SK-N-SH (cell line): Measurements from ENCODE around the gene ITGB6. TPM values are rescaled to one million over a fixed set of nuclear protein-coding genes. Genes with fewer than 3 reads are reported as not detected.

Experiments used
- CTCF ChIA-PET: fragments of 300-600, 350-600 bp; formaldehyde crosslinking; extraction: SDS; loops from one replicate; lab custom pipeline; 2021; lab: Yijun Ruan, JAX
- POLR2A ChIA-PET: fragments of 350-600 bp; sonication (Branson Sonifier 250); formaldehyde crosslinking; extraction: SDS; loops from one replicate; lab custom pipeline; 2020; ENCODE audit warnings: antibody characterized with exemption, inconsistent platforms; lab: Yijun Ruan, JAX
- DNase-seq: peaks from one replicate; pipeline ENCODE4 v3.0.0; 2012
- H2AFZ ChIP-seq: fragments of 200-600 bp; sonication (generic); 2 replicates; pipeline ENCODE4 v1.8.1; 2016; ENCODE audit warnings: antibody characterized with exemption, mild to moderate bottlenecking, low read depth
- H3F3A ChIP-seq: fragments of 200-600 bp; sonication (generic); replicated peaks from 2 replicates; pipeline ENCODE3; 2016; ENCODE audit warnings: antibody characterized with exemption, mild to moderate bottlenecking; ENCODE audit not compliant: insufficient read depth
- H3K27ac ChIP-seq, 2 experiments: fragments of 200-500 bp in 1 of 2; fragments of 200-600 bp in 1 of 2; sonication (Bioruptor generic) in 1 of 2; sonication (generic), shearing (Covaris generic) in 1 of 2; 2 replicates each; pipeline versions ENCODE4 v1.5.1 to v1.6.1; 2014 to 2016; ENCODE audit warnings: low read depth in 2 of 2, inconsistent platforms in 1 of 2, low read length in 1 of 2, mild to moderate bottlenecking in 1 of 2, mixed read lengths in 1 of 2
- H3K27me3 ChIP-seq: fragments of 200-600 bp; sonication (generic), shearing (Covaris generic); 2 replicates; pipeline ENCODE4 v1.6.1; 2016; ENCODE audit warnings: mixed run types; ENCODE audit not compliant: insufficient read depth
- H3K36me3 ChIP-seq, 2 experiments: fragments of 200-500 bp in 1 of 2; fragments of 200-600 bp in 1 of 2; sonication (Bioruptor generic) in 1 of 2; sonication (generic) in 1 of 2; replicated peaks in 1 of 2; 2 replicates each; pipeline versions ENCODE3 to v1.5.1; 2014 to 2016; ENCODE audit warnings: low read length in 1 of 2, mild to moderate bottlenecking in 1 of 2; ENCODE audit not compliant: insufficient read depth in 2 of 2, control insufficient read depth in 1 of 2
- H3K4me1 ChIP-seq, 2 experiments: fragments of 200-500 bp in 1 of 2; fragments of 200-600 bp in 1 of 2; sonication (Bioruptor generic) in 1 of 2; sonication (generic), shearing (Covaris generic) in 1 of 2; 2 replicates each; pipeline versions ENCODE4 v1.5.1 to v1.6.1; 2014 to 2016; ENCODE audit warnings: low read depth in 1 of 2, low read length in 1 of 2, mixed run types in 1 of 2; ENCODE audit not compliant: insufficient read depth in 2 of 2, control insufficient read depth in 1 of 2
- H3K4me2 ChIP-seq: fragments of 200-600 bp; sonication (generic), shearing (Covaris generic); 2 replicates; pipeline ENCODE4 v1.6.1; 2017; ENCODE audit warnings: mixed run types
- H3K4me3 ChIP-seq, 2 experiments: fragments of 200-500 bp in 1 of 2; fragments of 200-600 bp in 1 of 2; sonication (Bioruptor generic) in 1 of 2; sonication (generic), shearing (Covaris generic) in 1 of 2; 2 replicates each; pipeline versions ENCODE4 v1.5.1 to v1.8.1; 2014 to 2016; ENCODE audit warnings: low read depth in 2 of 2, inconsistent platforms in 1 of 2, low read length in 1 of 2, mild to moderate bottlenecking in 1 of 2, mixed read lengths in 1 of 2, moderate library complexity in 1 of 2
- H3K79me2 ChIP-seq: fragments of 200-600 bp; sonication (generic); 2 replicates; pipeline ENCODE4 v1.8.1; 2017; ENCODE audit warnings: mild to moderate bottlenecking; ENCODE audit not compliant: insufficient read depth
- H3K9ac ChIP-seq: fragments of 200-600 bp; sonication (generic); 2 replicates; pipeline ENCODE4 v1.6.1; 2017; ENCODE audit warnings: mixed run types
- H3K9me2 ChIP-seq: fragments of 200-600 bp; sonication (generic); 2 replicates; pipeline ENCODE4 v1.6.1; 2017; ENCODE audit warnings: mixed run types
- H3K9me3 ChIP-seq: fragments of 200-600 bp; sonication (generic); 2 replicates; pipeline ENCODE4 v1.6.1; 2017; ENCODE audit warnings: mixed run types, mild to moderate bottlenecking, moderate library complexity
- H4K20me1 ChIP-seq: fragments of 200-600 bp; sonication (generic); 2 replicates; pipeline ENCODE4 v1.6.1; 2017; ENCODE audit warnings: mild to moderate bottlenecking, mixed run types; ENCODE audit not compliant: insufficient read depth
- CHD2 ChIP-seq: fragments of 150-350 bp; IDR thresholded peaks from 2 replicates; pipeline ENCODE4 v1.6.1; 2018; ENCODE audit warnings: low read length; ENCODE audit not compliant: partially characterized antibody
- ELF1 ChIP-seq: IDR thresholded peaks from 2 replicates; pipeline ENCODE4 v1.4.0; 2012
- EP300 ChIP-seq, 2 experiments: IDR thresholded peaks; 2 replicates each; pipeline versions ENCODE4 v1.4.0 to v1.6.1; 2012; ENCODE audit warnings: borderline replicate concordance in 1 of 2, low read depth in 1 of 2, low read length in 1 of 2
- FOSL2 ChIP-seq: IDR thresholded peaks from 2 replicates; pipeline ENCODE4 v1.4.0; 2012; ENCODE audit warnings: low read depth, mild to moderate bottlenecking, moderate library complexity, borderline replicate concordance
- FOXJ3 ChIP-seq: sonication (generic); formaldehyde crosslinking; IDR thresholded peaks from 2 replicates; pipeline ENCODE4 v1.5.1; 2020; ENCODE audit warnings: mild to moderate bottlenecking, missing genetic modification reagents
- GABPA ChIP-seq: IDR thresholded peaks from 2 replicates; pipeline ENCODE4 v1.4.0; 2012; ENCODE audit warnings: low read depth, mild to moderate bottlenecking
- GATA2 ChIP-seq: sonication (generic); formaldehyde crosslinking; IDR thresholded peaks from 2 replicates; pipeline ENCODE4 v1.5.0; 2020; ENCODE audit warnings: mild to moderate bottlenecking, missing genetic modification reagents
- IRF3 ChIP-seq: fragments of 150-350 bp; IDR thresholded peaks from 2 replicates; pipeline ENCODE4 v1.6.1; 2016; ENCODE audit warnings: mild to moderate bottlenecking, low read depth, low read length
- JUND ChIP-seq: IDR thresholded peaks from 2 replicates; pipeline ENCODE4 v1.4.0; 2012
- MEF2A ChIP-seq: IDR thresholded peaks from 2 replicates; pipeline ENCODE4 v1.4.0; 2012; ENCODE audit warnings: low read depth, borderline replicate concordance
- MXI1 ChIP-seq: IDR thresholded peaks from 2 replicates; pipeline ENCODE4 v1.6.1; 2012; ENCODE audit warnings: mild to moderate bottlenecking, low read depth, low read length, improper control_type of control experiment
- NRF1 ChIP-seq: IDR thresholded peaks from 2 replicates; pipeline ENCODE4 v1.6.1; 2012; ENCODE audit warnings: low read depth, mild to moderate bottlenecking, low read length
- RCOR1 ChIP-seq: fragments of 150-350 bp; IDR thresholded peaks from 2 replicates; pipeline ENCODE4 v1.6.1; 2017; ENCODE audit warnings: antibody characterized with exemption, low read length
- RFX5 ChIP-seq: IDR thresholded peaks from 2 replicates; pipeline ENCODE4 v1.6.1; 2012; ENCODE audit warnings: mild to moderate bottlenecking, improper control_type of control experiment, low read length
- RXRA ChIP-seq: IDR thresholded peaks from 2 replicates; pipeline ENCODE4 v1.4.0; 2012; ENCODE audit warnings: low read depth, mild to moderate bottlenecking, borderline replicate concordance
- TAF1 ChIP-seq: IDR thresholded peaks from 2 replicates; pipeline ENCODE4 v1.6.1; 2012; ENCODE audit warnings: low read depth, mild to moderate bottlenecking, low read length, moderate library complexity, borderline replicate concordance
- YY1 ChIP-seq: IDR thresholded peaks from 2 replicates; pipeline ENCODE4 v1.4.0; 2012; ENCODE audit warnings: low read depth, mild to moderate bottlenecking
- WGBS: methylation state at CpG from one replicate; pipeline ENCODE4 v1.1.6; 2017; ENCODE audit warnings: low lambda C conversion rate; 5-methylcytosine and 5-hydroxymethylcytosine counted together
- polyA plus RNA-seq, 3 experiments: library from polyadenylated mRNA; depleted of rRNA; stranded (reverse); fragments of >200 nt; gene quantifications; 2 replicates each; pipeline ENCODE4 v1.2.3, GENCODE V29; 2012
- TF ChIP-seq, protein P1 (sequence below): IDR thresholded peaks from 2 replicates; pipeline ENCODE4 v1.4.0; 2012; ENCODE audit warnings: low read depth, borderline replicate concordance
- TF ChIP-seq, protein P2 (sequence below): IDR thresholded peaks from 2 replicates; pipeline ENCODE4 v1.4.0; 2012; ENCODE audit warnings: low read depth, borderline replicate concordance
- TF ChIP-seq, protein P3 (sequence below): IDR thresholded peaks from 2 replicates; pipeline ENCODE4 v1.6.1; 2012; ENCODE audit warnings: mild to moderate bottlenecking, low read depth, low read length, moderate library complexity
- TF ChIP-seq, protein P4 (sequence below): IDR thresholded peaks from 2 replicates; pipeline ENCODE4; 2012

ITGB6 gene
- polyA plus RNA-seq, 1 of the 3 experiments (the other 2 are of a cell fraction): 0.10 TPM

DNA sequence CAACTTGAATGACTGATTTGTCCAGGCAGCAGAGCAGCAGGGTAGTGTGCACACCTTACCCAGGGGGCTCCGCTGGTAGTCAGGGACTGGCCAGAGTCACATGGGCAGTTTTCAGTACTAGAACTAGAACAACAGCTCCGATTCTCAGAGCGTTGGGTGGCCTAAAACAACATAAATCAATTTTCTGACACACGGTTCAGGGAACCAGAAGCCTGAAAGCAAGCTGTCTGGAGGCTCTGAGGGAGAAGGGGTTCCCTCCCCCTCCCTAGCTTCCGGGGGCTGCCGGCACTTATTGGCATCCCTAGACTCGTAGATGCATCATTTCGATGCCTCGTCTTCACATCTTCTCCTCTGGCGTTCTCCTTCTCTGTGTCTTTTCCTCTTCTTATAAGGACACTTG lies 13.4 kb upstream of the ITGB6 start (continued):
- TF ChIP-seq, protein P1, sequence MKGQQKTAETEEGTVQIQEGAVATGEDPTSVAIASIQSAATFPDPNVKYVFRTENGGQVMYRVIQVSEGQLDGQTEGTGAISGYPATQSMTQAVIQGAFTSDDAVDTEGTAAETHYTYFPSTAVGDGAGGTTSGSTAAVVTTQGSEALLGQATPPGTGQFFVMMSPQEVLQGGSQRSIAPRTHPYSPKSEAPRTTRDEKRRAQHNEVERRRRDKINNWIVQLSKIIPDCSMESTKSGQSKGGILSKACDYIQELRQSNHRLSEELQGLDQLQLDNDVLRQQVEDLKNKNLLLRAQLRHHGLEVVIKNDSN: no peak
- TF ChIP-seq YY1: no peak

- Histone ChIP-seq H3K27me3 (no peaks in the 10 kb centered on the region), H3K36me3 (no peaks in the 10 kb centered on the region), H3K4me1 (peaks cover 19 to 64% of the 10 kb centered on the region in 2 experiments), H3K9ac (no peak overlapping the region), H3K4me3 (no peak overlapping the region), H3K27ac (peak overlapping the region; percentile 95 to 97; a peak in 3 of 4 replicates), H4K20me1 (no peaks in the 10 kb centered on the region), H3F3A (peaks cover 62% of the 10 kb centered on the region), H3K79me2 (no peaks in the 10 kb centered on the region; the same call in 1 of the 2 replicates), H3K9me2 (no peaks in the 10 kb centered on the region), H3K4me2 (no peak overlapping the region), H3K9me3 (no peaks in the 10 kb centered on the region), H2AFZ (0 out of 2 replicates have a peak overlapping the region, but pooled peaks have one; percentile 7)
- POLR2A ChIA-PET: no interaction called here
- DNase-seq: peak; percentile 52
- 50% methylated on average over 11 of the region's 11 CpGs for WGBS
- CTCF ChIA-PET: interaction anchor here (0.7 to 3.3 kb wide), 6 partner anchors 8 to 779 kb away, joined by 3 to 16 read pairs (median 4); no protein-coding TSS in a partner anchor
- TF ChIP-seq TAF1: no peak
- TF ChIP-seq ELF1: no peak
- TF ChIP-seq NRF1: no peak
- no peak for TF ChIP-seq EP300 (IDR thresholded peaks at IDR 0.05; ENCODE audit: borderline replicate concordance in 1 of 2, low read depth in 1 of 2, low read length in 1 of 2)
- TF ChIP-seq RXRA: no peak
- TF ChIP-seq, protein P1: no peak
- TF ChIP-seq RCOR1: no peak
- peak; percentile 55; the same call in 1 of the 2 replicates for TF ChIP-seq YY1
- no peak for TF ChIP-seq RFX5
- TF ChIP-seq FOSL2: no peak
- no peak for TF ChIP-seq CHD2
- no peak for TF ChIP-seq GATA2 (CRISPR knock-in tag)
- TF ChIP-seq, protein P2, sequence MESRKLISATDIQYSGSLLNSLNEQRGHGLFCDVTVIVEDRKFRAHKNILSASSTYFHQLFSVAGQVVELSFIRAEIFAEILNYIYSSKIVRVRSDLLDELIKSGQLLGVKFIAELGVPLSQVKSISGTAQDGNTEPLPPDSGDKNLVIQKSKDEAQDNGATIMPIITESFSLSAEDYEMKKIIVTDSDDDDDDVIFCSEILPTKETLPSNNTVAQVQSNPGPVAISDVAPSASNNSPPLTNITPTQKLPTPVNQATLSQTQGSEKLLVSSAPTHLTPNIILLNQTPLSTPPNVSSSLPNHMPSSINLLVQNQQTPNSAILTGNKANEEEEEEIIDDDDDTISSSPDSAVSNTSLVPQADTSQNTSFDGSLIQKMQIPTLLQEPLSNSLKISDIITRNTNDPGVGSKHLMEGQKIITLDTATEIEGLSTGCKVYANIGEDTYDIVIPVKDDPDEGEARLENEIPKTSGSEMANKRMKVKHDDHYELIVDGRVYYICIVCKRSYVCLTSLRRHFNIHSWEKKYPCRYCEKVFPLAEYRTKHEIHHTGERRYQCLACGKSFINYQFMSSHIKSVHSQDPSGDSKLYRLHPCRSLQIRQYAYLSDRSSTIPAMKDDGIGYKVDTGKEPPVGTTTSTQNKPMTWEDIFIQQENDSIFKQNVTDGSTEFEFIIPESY: no peak
- TF ChIP-seq IRF3: no peak
- TF ChIP-seq MEF2A: no peak
- no peak for TF ChIP-seq GABPA
- no peak for TF ChIP-seq FOXJ3 (CRISPR knock-in tag)
- TF ChIP-seq JUND: 0 out of 2 replicates have a peak, but pooled peaks have one; percentile 6
- TF ChIP-seq, protein P3, sequence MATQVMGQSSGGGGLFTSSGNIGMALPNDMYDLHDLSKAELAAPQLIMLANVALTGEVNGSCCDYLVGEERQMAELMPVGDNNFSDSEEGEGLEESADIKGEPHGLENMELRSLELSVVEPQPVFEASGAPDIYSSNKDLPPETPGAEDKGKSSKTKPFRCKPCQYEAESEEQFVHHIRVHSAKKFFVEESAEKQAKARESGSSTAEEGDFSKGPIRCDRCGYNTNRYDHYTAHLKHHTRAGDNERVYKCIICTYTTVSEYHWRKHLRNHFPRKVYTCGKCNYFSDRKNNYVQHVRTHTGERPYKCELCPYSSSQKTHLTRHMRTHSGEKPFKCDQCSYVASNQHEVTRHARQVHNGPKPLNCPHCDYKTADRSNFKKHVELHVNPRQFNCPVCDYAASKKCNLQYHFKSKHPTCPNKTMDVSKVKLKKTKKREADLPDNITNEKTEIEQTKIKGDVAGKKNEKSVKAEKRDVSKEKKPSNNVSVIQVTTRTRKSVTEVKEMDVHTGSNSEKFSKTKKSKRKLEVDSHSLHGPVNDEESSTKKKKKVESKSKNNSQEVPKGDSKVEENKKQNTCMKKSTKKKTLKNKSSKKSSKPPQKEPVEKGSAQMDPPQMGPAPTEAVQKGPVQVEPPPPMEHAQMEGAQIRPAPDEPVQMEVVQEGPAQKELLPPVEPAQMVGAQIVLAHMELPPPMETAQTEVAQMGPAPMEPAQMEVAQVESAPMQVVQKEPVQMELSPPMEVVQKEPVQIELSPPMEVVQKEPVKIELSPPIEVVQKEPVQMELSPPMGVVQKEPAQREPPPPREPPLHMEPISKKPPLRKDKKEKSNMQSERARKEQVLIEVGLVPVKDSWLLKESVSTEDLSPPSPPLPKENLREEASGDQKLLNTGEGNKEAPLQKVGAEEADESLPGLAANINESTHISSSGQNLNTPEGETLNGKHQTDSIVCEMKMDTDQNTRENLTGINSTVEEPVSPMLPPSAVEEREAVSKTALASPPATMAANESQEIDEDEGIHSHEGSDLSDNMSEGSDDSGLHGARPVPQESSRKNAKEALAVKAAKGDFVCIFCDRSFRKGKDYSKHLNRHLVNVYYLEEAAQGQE: no peak
- TF ChIP-seq, protein P4, sequence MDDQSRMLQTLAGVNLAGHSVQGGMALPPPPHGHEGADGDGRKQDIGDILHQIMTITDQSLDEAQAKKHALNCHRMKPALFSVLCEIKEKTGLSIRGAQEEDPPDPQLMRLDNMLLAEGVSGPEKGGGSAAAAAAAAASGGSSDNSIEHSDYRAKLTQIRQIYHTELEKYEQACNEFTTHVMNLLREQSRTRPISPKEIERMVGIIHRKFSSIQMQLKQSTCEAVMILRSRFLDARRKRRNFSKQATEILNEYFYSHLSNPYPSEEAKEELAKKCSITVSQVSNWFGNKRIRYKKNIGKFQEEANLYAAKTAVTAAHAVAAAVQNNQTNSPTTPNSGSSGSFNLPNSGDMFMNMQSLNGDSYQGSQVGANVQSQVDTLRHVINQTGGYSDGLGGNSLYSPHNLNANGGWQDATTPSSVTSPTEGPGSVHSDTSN: no peak
- TF ChIP-seq MXI1: no peak
These were observed 10.6 kb upstream of the ITGB6 start for GRCh38 chr2:160210599-160211138.
